HTR-8/SVneo (cell line): ENCODE results near the gene GEMIN5.
A peak's percentile ranks its signal among the peaks of the same experiment; 100 is the strongest.

Experiments
- DNase-seq: peaks from one replicate; pipeline ENCODE4 v3.0.0; 2011; ENCODE audit warnings: low spot score, mixed read lengths; ENCODE audit not compliant: insufficient read length
- FAIRE-seq: peaks from 2 replicates; lab custom pipeline; 2011; peaks lifted over from hg19 to GRCh38; lab: Jason Lieb, UNC

Gene GEMIN5

GRCh38 chr5:154851351-154851750 lies 86.7 kb downstream of the GEMIN5 start:
- no peak for FAIRE-seq
- DNase-seq, result no peak

DNA sequence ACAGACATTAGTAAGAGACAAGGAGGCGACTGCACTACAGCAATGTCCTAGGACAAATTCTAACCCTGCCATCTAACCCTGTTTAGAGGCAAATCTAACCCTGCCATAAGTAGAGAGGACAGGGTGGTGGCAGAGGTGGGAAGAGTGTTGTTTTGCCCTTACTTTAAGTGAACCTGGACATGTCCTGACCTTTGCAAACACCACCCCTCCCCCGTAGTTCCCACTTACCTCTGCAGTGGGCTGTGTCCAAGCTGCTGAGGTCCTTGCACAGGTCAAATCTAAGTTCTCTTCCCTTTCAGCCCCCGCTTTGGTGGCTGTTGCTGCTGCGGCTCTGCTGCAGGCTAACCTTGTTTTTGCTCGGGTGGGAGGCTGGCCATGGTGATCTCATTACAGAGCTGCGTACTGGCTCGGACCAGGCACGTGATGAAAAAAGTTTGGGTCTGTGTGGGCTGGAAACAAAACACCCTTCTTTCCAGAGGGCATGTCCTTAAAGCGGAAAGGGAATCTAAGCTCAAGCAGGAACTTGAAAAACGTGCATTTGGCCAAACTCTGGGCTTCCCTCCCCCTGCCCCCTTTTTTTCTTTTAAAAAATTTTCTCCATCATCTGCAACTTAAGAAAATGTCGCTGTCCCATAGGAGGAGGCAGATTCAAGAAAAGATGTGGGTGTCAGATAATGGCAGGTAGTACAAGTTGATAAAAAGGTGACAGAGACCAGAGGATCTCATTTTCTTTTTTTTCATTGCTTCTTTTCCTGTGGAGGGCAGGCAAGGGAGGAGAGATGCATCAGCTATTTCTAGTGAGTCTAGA lies 87.6 kb downstream of the GEMIN5 start, which contains the start of gene FAXDC2:
FAXDC2 (minus strand) TSS at position 349 of the 808 bp plus-strand sequence. CDS start 12,425 bp downstream, outside the sequence.
- peak; percentile 86 for DNase-seq
- no peak for FAIRE-seq

GRCh38 chr5:154849791-154850201 lies 88.2 kb downstream of the GEMIN5 start:
- no peak for DNase-seq
- FAIRE-seq, result no peak

DNA sequence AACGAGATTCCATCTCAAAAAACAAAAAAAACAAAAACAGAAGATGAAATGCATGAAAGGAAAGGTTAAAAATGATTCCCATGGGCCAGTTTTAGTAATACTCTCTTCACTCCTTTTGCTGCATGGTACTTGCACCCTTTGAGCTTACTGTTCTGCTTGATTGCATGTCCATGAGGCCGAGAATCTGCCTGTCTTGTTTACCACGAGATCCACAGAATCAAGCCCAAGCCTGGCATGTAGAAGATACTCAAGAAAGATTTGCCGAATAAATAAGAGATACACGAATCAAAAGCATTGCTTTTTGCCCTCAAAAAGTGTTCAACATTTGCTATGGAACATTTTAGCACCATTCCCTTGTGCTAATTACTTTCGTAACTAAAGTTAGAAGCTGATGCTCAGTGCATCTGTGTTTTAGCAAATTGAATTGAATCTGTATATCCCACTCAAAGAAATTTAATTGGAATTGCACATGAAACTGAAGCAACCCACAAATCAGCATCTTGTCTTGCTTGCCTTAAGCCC lies 88.7 kb downstream of the GEMIN5 start:
- FAIRE-seq (no peak), DNase-seq (no peak)

DNA sequence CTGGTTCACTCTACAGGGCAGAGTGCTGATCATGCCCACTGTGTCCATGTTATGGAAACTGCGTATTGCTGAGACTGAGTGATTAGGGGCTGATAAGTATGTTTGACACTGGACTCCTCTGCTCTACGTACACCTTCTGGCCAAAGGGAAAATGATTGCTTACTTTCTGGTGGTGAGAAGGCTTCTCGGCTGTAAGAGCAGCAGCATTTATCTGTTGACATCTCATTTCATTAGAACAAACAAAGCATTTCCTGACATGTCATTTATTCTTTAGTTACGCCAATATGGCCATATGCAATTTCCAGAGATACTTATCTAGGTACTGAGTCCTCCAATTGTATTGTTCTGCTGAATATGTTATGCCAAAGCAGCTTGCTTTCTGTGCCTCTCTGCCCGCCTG lies 93.2 kb downstream of the GEMIN5 start:
- FAIRE-seq, result no peak
- no peak for DNase-seq

- DNase-seq (no peak), FAIRE-seq (no peak)
These were observed 95.1 kb downstream of the GEMIN5 start for GRCh38 chr5:154842689-154843530.

DNA sequence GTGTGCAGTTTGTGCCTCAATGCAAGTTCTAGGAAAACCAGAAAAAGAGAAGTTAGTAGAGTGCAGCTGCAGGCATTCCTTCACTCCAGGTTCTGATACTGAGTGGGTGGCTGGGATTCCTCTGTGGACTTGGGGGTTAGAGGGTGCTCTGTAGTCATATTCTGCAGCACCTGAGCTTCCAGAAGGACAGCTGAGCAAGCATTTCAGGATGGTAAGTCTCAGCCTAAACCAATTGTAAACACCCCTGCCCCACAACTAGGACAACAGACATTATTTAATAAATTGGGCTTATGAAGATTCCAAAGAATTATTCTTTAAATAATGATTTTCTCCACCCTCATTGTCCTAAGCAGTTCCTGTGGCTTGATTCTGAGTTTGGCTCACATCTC lies 96.7 kb downstream of the GEMIN5 start:
- FAIRE-seq (no peak), DNase-seq (no peak)

DNA sequence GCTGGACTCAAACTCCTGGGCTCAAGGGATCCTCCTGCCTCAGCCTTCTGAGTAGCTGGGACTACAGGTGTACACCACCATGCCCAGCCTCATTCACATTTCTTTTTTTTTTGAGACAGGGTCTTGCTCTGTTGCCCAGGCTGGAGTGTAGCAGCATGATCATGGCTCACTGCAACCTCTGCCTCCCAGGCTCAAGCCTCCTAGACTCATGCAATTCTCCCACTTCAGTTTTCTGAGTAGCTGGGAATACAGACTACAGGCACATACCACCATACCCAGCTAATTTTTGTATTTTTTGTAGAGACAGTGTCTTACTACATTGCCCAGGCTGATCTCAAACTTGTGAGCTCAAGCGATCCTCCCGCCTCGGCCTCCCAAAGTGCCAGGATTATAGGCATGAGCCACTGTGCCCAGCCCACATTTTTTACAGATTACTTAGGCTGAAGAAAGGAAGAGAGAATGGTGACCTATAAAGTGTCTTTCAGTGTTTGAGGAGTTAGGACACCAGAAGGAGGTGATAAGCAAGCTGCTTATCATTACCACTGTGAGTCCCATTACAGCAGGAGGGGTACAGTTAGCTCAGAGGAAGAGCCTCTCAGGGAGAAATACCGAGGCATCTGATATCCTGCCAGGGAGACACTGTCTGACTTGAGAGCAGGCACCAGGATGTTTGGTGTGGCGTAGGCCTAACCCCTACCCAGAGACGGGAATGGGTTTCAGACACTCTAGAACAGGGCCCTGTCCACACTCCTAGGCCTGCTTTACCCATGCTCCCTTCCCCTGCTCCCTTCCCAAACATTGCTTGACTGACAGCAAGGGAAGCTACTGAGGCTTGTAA lies 97.4 kb downstream of the GEMIN5 start:
- DNase-seq, result no peak
- FAIRE-seq, result no peak
